Suppressor macrophage treated with lipopolysaccharide for 1 hour (primary cell): Measurements from ENCODE around the gene NPW.

Experiments
- DNase-seq, 3 donors: peaks; one replicate each; pipeline ENCODE4 v3.0.0-alpha.2; 2020 to 2022

The NPW gene

DNA sequence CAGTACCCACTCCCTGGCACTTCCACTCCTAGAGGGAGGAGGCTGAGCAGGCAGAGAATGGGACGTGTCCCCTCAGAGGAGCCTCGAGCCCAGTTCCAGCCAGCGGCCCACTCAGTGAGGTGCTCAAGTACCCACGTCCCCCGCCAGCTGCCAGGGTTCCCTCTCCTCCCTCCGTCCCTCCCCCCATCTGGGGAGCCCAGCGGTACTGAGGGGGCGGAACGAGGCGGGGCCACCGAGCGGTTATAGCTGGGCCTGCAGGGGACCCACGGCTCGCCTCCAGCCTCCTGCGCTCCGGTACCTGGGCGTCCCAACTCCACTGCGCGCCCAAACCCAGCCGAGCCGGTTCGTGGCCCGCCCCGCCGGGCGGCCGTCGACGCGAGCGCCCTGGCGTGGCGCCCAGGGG lies at the start of gene NPW:
TSS of gene NPW (plus strand) at position 268 of the 403 bp plus-strand sequence.
- DNase-seq = peak in 1 of 3 donors; percentile 51

- peak; percentile 96 to 97 (median 97) for DNase-seq
These were observed 47.6 kb upstream of the NPW start, which contains the start of gene TBL3 for GRCh38 chr16:1971796-1972489. TSS of gene TBL3 (plus strand) at chr16:1972053. CDS start at chr16:1972165, 112 bp downstream.

DNA sequence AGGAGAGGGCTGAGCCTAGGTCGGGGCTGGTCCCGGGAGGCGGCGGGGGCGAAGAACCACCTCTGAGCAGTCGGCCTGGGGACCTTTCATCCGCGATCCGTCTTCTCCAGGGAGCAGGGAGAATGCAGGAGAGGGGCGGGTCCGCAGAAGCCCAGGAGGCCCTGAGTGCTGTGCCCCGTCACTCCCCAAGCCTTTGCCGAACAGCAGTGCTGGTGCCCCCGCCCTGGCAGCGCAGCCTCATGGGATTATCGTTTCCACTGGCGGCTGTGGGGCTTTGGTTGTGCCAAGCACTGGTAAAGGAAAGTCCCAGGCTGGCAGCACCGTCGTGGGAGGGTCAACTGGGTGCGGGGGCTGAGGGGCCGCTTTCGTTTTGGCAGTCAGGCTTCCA lies 47.1 kb upstream of the NPW start:
- DNase-seq = peak; percentile 38 to 74 (median 63)

- DNase-seq = no peak
These were observed 46.0 kb upstream of the NPW start for GRCh38 chr16:1973461-1974156.

DNA sequence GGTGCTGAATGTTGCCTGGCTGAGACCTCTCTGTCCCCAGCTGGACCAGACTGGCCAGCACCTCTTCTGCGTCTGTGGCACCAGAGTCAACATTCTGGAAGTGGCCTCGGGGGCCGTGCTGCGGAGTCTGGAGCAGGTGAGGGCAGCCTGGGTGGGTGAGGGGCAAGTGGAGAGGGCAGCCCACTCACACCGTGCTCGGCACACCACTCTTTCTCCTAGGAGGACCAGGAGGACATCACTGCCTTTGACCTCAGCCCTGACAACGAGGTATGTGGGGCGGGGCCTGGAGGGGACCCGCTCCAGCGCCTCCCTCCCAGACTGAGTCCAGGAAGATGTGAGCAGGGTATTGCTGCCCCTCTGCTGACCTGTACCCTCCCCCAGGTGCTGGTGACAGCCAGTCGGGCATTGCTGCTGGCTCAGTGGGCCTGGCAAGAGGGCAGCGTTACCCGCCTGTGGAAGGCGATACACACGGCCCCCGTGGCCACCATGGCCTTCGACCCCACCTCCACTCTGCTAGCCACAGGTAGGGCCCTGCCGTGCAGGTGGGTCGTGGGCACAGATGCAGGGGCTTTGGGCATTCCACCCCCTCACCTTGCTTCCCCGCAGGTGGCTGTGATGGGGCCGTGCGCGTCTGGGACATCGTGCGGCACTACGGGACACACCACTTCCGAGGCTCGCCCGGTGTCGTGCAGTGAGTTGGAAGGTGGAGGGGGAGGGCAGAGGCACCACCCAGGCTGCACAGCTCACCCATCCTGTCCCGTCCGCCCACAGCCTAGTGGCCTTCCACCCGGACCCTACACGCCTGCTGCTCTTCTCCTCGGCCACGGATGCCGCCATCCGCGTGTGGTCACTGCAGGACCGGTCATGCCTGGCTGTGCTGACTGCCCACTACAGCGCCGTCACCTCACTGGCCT lies 45.2 kb upstream of the NPW start:
- DNase-seq = no peak

- DNase-seq = no peak
These were observed 44.0 kb upstream of the NPW start for GRCh38 chr16:1975432-1976215.

DNA sequence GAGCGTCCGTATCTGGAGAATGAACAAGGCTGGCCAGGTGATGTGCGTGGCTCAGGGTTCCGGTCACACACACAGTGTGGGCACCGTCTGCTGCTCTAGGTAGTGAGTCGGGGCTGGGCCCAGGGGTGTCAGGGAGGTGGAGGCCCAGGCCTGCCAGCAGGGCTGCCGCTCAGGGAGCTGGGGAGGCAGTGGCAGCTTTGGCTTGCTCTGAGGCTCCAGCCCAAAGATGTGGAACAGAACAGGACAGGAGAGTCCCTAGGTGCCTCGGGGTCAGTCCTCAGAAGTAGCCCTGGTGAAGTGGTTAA lies 43.4 kb upstream of the NPW start:
- DNase-seq = no peak

- DNase-seq = no peak
These were observed 42.4 kb upstream of the NPW start for GRCh38 chr16:1976951-1977874.

GRCh38 chr16:1977875-1978268 lies 41.7 kb upstream of the NPW start:
- DNase-seq = no peak

GRCh38 chr16:1978476-1979120 lies 41.0 kb upstream of the NPW start:
- no peak for DNase-seq

- peak in 2 of 3 donors; percentile 39 to 53 for DNase-seq
These were observed 40.1 kb upstream of the NPW start for GRCh38 chr16:1979271-1980029.

DNA sequence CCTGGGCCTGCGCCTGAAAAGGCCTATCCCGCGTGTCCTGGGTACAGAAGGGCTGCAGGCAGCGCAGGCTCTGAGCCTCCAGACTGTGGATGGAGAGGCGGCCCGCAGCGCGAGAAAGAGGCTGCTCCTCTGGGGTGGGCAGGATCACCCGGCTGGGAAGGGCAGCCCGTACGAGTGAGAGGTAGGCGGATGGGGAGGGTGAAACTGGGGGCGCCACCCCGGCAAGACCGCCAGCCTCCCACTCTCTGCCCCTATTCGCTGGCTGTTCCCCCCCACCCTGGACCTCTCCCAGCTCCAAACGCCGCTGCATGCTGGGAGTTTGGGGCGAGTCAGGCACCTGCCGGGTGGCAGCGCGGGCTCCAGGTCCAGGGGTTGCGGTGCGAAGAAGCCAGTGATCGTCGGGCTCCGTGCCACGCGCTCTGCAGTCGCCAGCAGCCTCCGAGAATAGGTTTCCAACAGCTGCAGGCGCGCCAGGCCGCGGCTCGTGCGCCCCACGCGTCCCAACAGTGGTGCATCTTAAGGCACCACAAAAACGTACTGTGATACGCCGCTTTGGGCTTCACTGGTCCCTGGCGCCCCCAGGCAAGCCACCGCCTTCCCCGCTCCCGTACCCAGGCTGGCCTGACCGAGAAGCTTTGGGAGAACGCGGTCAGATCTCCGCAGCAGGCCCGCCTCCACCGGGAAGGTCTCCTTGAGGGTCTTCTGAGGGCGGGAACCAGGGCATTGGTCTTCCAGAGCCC lies 39.4 kb upstream of the NPW start:
- no peak for DNase-seq

- no peak for DNase-seq
These were observed 38.9 kb upstream of the NPW start for GRCh38 chr16:1980770-1981087.

GRCh38 chr16:1981398-1981836 lies 38.2 kb upstream of the NPW start, which contains the start of gene NOXO1:
TSS of gene NOXO1 (minus strand) at chr16:1981469. CDS start at chr16:1981179, 290 bp downstream.
- DNase-seq = peak in 1 of 3 donors; percentile 30

DNA sequence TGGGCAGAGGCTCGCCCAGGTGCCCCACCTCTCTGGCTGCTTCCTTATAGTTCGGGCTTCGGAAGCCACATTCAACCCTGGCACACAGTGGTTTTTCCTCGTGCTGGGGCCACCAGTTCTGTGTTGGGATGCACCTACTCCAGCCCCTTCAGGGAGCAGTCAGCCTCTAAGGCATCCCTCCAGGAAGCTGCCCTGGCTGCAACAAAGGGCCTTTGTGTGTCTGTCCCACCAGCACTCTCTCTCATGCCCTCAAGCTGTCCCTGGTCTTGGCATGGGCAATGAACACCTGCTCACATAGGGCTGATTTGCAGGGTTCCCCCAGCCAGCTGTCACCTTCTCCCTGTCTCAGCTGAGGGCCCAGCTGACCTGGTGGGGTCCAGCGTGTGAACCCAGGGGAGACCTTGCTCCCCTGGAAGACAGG lies 37.6 kb upstream of the NPW start:
- DNase-seq = no peak

- no peak for DNase-seq
These were observed 36.5 kb upstream of the NPW start for GRCh38 chr16:1982991-1983543.

GRCh38 chr16:1983544-1984346 lies 35.8 kb upstream of the NPW start, which contains the start of gene GFER:
TSS of gene GFER (plus strand) at chr16:1984193. CDS start at chr16:1984219, 26 bp downstream.
- DNase-seq = peak; percentile 93 to 99 (median 98)
